IPS-11a (cell line): ENCODE data around the gene KRTAP3-2.

Source experiments
- H3K4me3 ChIP-seq: one replicate; pipeline ENCODE4 v1.5.1; 2013; ENCODE audit warnings: low read depth, low read length, control low read depth

Gene KRTAP3-2

DNA sequence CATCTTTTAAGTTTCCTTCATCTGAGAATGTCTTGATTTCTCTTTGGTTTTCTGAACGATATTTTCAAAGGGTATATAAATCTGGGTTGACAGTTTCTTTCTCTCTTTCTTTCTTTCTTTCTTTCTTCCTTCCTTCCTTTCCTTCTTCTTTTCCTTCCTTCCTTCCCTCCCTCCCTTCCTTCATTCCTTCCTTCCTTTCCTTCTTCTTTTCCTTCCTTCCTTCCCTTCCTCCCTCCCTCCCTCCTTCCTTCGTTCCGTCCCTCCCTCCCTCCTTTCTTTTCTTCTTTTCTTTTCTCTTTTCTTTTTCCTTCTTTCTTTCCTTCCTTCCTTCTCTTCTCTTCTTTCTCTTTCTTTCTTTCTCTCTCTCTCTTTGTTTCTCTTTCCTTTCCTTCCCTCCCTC lies 25.3 kb downstream of the KRTAP3-2 start:
- no peak overlapping the region for H3K4me3 ChIP-seq

DNA sequence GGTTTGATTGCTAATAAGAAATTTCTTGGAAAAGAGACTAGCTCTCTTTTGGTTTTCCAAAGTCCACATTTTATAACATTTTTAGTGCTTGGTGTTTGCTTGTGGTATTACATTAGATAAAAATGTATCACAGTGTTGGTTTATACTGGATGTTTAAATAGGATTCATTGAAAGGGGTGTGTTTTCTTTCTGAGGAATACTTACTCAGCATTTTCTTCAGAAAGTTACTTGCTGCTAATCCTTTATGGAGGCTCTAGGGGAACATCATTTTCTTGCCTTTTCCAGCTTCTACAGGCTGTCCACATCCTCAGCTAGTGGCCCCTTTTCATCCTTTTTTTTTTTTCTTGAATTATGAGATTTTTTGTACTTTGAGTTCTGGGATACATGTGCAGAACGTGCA lies 32.1 kb downstream of the KRTAP3-2 start:
- H3K4me3 ChIP-seq = no peak overlapping the region

GRCh38 chr17:40966848-40967247 lies 32.9 kb downstream of the KRTAP3-2 start, which contains the start of gene KRT39:
Gene KRT39, minus strand, starts transcription at chr17:40966948. Its CDS starts 92 bp downstream, at chr17:40966856.
- H3K4me3 ChIP-seq = no peak within 1 kb of the TSS

DNA sequence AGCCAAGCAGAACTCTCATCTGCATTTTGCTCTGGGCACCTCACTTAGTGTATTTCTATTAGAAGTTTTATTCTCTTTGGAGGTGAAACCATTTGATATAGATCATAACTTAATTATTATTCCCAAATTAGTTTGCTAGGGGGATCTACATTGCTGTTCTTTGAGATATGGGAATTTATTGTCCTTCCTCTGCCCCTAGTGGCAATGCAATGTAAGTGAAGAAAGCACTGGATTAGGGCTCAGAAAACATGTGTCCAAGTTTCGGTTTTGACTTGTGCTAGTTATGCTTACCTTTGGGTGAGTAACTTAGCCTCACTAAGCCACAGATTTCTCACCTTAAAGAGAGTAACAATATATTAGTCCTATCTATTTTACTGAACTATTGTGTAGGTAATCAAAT lies 35.9 kb downstream of the KRTAP3-2 start:
- no peak overlapping the region for H3K4me3 ChIP-seq

DNA sequence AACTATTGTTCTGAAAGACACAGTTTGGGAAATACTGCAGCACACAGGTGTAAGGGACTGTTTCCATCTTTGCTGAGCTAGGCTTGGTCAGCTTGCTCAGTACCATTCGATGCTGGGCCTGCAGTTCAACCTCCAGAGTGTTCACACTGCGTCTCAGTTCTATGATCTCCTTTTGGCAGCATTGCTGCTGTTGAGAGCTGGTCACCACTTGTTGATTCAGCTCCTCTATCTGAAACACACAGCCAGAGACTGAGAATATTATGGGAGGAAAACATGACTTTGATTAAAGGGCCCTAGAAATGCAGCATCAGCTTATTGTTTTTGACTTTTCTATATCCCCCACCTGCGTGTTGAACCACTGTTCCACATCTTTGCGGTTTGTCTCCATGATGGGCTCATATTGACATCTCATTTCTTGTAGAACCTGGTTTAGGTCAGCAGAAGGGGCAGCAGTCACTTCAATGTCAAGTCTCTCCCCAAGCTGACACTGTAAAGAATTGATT lies 37.6 kb downstream of the KRTAP3-2 start:
- no peak overlapping the region for H3K4me3 ChIP-seq

DNA sequence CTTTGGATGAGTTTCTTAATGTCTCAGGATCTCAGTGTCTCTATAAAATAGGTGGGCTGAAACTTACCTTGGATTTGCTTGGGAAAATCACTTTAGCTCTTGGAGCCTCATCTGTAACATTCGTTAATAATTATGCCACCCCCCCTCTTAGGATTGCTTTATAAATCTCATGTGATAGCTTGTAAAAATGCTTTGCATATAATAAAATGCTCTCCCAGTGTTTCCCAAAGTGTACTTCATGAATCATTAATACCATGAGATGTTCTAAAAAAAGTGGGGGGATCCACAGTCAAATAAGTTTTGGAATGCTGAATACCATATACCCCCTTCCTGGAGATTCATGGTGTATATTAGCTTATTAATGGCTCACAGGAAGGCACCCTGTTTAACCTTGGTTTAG lies 38.1 kb downstream of the KRTAP3-2 start:
- H3K4me3 ChIP-seq = no peak overlapping the region

DNA sequence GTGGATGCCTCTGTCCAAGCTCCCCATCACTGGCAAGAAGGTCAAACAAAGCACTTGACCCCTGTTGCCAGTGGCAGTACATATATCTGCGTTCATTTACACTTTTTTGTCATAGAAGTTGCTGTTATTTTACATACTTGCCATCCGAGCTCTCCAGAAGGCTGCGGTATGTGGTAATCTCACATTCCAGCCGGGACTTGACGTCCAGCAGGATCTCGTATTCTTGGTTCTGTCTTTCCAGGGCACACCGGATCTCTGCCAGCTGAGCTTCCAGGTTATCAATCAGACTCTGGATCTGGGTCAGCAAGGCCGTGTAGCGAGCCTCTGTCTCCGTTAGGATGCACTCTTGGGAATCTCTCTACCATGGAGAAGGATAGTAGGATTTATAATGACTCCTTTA lies 39.6 kb downstream of the KRTAP3-2 start:
- no peak overlapping the region for H3K4me3 ChIP-seq

DNA sequence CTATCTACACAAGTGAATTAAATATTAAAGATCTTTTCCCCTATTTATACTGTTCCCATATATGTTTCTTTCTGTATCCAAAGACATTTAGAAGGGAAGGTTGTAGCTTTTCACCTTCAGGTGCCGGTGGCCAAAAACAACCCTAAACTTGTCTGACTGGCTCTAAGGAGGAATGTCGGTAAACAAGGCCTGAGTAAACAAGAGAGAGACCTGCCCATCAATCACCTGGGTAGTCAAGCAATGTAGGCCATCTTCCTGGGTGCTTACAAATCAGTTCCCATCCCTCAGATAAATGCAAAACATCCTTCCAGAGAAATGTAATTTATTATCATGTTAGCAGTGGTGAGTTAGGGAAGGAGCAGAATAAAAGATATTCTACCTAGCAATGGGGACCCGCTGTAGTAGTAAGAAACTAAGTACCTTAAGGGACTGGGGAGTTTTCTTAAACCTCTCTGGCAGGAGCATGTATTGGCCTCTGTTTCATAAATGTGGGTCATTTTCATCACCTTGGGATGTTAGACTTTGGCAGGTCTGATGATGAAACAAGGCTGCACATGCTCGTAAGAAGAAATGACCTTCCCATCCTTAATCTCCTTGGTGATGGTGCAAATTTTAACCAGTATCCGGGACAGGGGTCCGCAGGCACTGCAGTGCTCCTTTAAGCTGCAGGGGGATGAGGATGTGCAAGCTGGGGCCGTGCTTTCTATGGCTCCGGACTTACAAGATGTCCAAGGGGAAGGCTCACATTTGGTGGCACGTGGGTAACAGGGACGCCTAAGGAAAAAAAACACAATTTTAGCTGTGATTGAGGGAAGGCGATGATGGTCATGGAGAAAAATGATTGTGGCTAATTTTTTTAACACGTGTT lies 41.4 kb downstream of the KRTAP3-2 start:
- H3K4me3 ChIP-seq = no peak overlapping the region

GRCh38 chr17:40956401-40957254 lies 43.1 kb downstream of the KRTAP3-2 start:
- no peak overlapping the region for H3K4me3 ChIP-seq

GRCh38 chr17:40953881-40954280 lies 45.8 kb downstream of the KRTAP3-2 start:
- H3K4me3 ChIP-seq = no peak overlapping the region

GRCh38 chr17:40952661-40953060 lies 47.0 kb downstream of the KRTAP3-2 start:
- no peak overlapping the region for H3K4me3 ChIP-seq

GRCh38 chr17:40952154-40952553 lies 47.6 kb downstream of the KRTAP3-2 start:
- no peak overlapping the region for H3K4me3 ChIP-seq

DNA sequence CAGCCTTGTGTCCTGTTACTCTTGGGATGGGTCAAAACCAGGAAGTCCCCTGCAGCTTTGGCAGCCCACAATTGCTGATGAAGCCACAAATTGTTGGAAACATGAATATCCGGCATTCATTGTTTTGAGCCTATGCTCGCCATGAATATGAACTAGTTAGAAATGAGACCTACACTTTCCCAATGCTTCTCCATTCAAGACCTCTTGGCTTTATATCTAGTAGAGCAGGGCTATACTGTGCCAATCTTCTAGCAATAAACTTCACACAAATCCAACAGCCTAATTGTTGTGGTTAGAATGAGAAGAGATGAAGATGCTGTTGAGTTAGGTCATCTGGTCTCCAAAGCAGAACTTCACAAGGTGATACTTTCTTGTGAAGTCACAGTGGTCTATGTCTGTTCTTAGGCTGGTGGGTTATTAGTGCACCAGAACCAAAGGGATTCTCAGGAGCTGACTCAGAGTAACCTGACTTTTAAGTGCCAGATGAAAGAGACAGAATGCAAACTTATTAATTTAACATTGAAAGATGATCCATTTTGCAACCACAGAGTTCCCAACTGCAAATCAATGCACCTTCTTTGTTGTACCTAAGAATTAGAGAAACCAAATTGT lies 48.6 kb downstream of the KRTAP3-2 start:
- H3K4me3 ChIP-seq = no peak overlapping the region

GRCh38 chr17:40950176-40950575 lies 49.5 kb downstream of the KRTAP3-2 start:
- no peak overlapping the region for H3K4me3 ChIP-seq

- H3K4me3 ChIP-seq = no peak overlapping the region
Measured at GRCh38 chr17:40949418-40949817, 50.3 kb downstream of the KRTAP3-2 start.
